C1 segment of cervical spinal cord (tissue), 14 donors: ENCODE results near the gene STAM2.

Experiments
- DNase-seq, 14 donors: peaks; one replicate each; lab custom pipeline; 2025; lab: John Stamatoyannopoulos, UW

STAM2 gene

DNA sequence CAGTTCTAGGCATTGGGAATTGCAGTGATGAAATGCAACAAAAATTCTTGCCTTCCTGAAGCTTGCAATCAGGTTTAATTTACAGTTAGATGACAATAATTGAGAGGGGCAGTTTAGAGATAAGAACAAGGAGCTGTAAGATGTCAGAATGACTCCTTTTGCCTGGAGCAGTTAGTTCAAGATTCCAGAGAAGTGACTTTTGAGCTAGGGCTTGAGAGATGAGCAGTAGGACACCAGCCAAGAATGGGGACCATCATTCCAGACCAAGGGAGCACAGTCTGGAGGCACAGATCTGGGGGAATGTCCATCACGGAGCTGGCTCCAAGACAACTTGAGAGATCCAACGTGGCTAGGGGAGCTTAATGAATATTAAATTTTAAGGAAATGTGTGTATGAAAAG, 103.6 kb downstream of the STAM2 start:
- no peak for DNase-seq

DNA sequence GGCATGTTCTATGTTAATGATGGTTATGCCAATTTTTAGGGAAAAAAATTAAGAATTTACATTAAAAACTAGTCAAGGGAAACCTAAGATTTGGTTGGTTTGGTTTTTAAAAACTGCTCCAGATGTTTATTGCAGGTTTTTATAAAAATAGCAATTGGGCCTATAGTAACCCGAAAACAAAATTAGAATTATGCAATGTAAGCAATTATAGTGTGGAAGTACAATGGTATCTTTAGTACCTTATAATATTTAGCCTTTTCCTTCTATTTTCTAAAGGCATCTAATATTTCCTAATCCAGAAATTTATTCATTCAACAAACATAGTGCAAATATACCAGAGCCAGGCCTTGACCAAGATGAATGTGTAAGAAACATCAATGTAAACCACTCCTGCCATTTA, 104.0 kb downstream of the STAM2 start:
- no peak for DNase-seq

DNA sequence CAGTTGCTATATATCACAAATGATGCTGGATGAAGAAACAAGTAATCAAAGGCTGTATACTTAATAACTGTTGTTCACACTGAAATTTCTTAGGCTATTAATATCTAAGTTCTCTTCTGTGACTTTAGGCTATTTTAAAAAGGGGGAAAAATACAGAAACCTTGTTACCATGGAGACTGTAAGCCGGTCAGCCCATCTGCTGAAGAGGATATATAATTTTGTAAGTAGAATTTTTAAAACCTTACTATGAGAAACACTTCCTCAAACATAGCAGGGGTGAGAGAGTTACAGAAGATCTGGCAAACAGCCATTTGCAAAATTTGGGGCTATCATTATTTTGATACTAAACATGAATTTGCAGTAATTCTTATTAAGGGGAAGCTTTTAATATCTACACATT, 104.5 kb downstream of the STAM2 start:
- no peak for DNase-seq

DNA sequence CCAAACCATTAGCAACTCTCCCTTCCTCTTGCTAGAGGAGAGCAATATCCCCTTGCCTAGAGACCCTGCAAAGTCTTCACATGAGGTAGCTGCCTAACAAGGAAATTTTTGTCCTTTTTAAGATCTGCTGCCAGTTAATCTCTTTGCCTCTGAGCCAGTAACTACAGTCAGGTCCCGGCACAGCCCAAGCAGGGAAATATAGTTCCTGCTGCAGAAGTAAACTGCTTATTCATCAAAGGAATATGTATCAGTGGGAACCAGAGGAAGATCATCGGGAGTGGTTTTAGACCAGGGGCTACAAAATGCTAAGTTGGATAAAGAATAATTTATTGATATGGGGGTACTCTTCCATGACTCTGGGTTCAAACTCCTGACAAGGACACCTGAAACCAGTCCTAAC, 107.3 kb downstream of the STAM2 start:
- no peak for DNase-seq

DNA sequence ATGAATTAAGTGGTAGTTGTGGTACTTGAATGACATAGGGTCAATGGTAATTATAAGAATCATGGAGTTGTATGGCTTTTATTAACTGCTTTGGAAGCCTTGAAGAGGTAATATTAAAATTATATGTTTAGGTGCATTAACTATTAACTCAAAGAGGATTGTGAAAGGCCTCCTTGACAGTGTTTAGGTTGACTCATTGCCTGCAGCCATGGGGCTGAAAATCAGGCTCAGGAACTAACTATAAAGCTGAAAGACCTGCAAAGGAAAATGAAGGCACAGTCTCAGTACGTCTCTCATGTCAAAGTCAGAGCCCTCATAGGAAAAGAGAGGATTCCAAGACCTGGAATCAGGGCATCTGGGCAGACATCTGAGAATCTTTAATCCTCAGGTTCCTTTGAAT, 107.7 kb downstream of the STAM2 start:
- DNase-seq: no peak
